K562 (cell line): ENCODE data around the gene MYBPHL. TPM values are rescaled to one million over a fixed set of nuclear protein-coding genes. Genes with fewer than 3 reads are reported as not detected.
"Not testable (repeated sequence)": the region's sequence is repeated elsewhere in the genome, so short reads cannot be mapped to it uniquely, and the experiment has no call there.

Experiments used
- ATAC-seq: fragments of 200-7000 bp; cut with Tn5 transposase; 3 replicates; pipeline ENCODE4 v1.9.1; 2020; ENCODE audit warnings: moderate library complexity
- BruUV-seq: library from RNA; stranded (reverse); fragments of 400-500 nt; replicated peaks from 2 replicates; lab custom pipeline; 2021; lab: Mats Ljungman, UMichigan
- CTCF ChIA-PET: fragments of 300-600 bp; formaldehyde crosslinking; extraction: SDS; loops from one replicate; lab custom pipeline; 2021; ENCODE audit warnings: low intra/inter-chr PET ratio; lab: Yijun Ruan, JAX
- POLR2A ChIA-PET: fragments of 300-600, 350-650 bp; sonication (Branson Sonifier 250); formaldehyde crosslinking; extraction: SDS; loops from one replicate; lab custom pipeline; 2021; ENCODE audit warnings: antibody characterized with exemption, inconsistent platforms; lab: Yijun Ruan, JAX
- DNase-seq, 4 experiments: peaks; one replicate each; pipeline versions ENCODE4 v3.0.0 to v3.0.0-alpha.2; 2011 to 2018; ENCODE audit warnings: low spot score in 3 of 4, mixed read lengths in 3 of 4; ENCODE audit errors: extremely low read depth in 1 of 4
- FAIRE-seq: peaks from 2 replicates; lab custom pipeline; 2011; peaks lifted over from hg19 to GRCh38; lab: Jason Lieb, UNC
- H2AFZ ChIP-seq: 2 replicates; pipeline ENCODE4 v1.6.0; 2011; ENCODE audit warnings: low read depth, low read length, control low read depth, inconsistent platforms
- H3K27ac ChIP-seq: fragments of 200-600 bp; 3 replicates; pipeline ENCODE4 v1.8.0; 2011; ENCODE audit warnings: low read depth, mild to moderate bottlenecking, control low read depth, inconsistent platforms, low read length, moderate library complexity, mixed read lengths; ENCODE audit errors: extremely low read depth
- H3K27me3 ChIP-seq, 2 experiments: fragments of 300-600 bp in 1 of 2; 2 replicates in 1 of 2; 3 replicates in 1 of 2; pipeline versions ENCODE4 v1.6.0 to v1.8.0; 2011; ENCODE audit warnings: inconsistent platforms in 2 of 2, low read length in 2 of 2, mild to moderate bottlenecking in 1 of 2, mixed read lengths in 1 of 2, moderate library complexity in 1 of 2; ENCODE audit not compliant: control insufficient read depth in 2 of 2, insufficient read depth in 2 of 2
- H3K36me3 ChIP-seq: fragments of 300-600 bp; 3 replicates; pipeline ENCODE4 v1.8.0; 2011; ENCODE audit warnings: mild to moderate bottlenecking, low read length, inconsistent platforms; ENCODE audit not compliant: control insufficient read depth, insufficient read depth
- H3K4me1 ChIP-seq, 2 experiments: fragments of 200-600 bp in 1 of 2; replicated peaks in 1 of 2; 2 replicates in 1 of 2; 3 replicates in 1 of 2; pipeline versions ENCODE4 v1.5.1 to v1.8.0; 2011; ENCODE audit warnings: inconsistent platforms in 2 of 2, low read length in 2 of 2, mild to moderate bottlenecking in 1 of 2, mixed read lengths in 1 of 2, moderate library complexity in 1 of 2; ENCODE audit not compliant: control insufficient read depth in 2 of 2, insufficient read depth in 2 of 2
- H3K4me2 ChIP-seq: 2 replicates; pipeline ENCODE4 v1.6.1; 2011; ENCODE audit warnings: low read length, control low read depth, inconsistent platforms, mixed read lengths; ENCODE audit not compliant: insufficient read depth
- H3K4me3 ChIP-seq: fragments of 200-600 bp; sonication (generic), shearing (Covaris generic); 2 replicates; pipeline ENCODE4 v1.5.1; 2016; ENCODE audit warnings: control low read depth, inconsistent platforms
- H3K79me2 ChIP-seq: fragments of 200-600 bp; 3 replicates; pipeline ENCODE4 v1.8.0; 2011; ENCODE audit warnings: low read length, inconsistent platforms; ENCODE audit not compliant: control insufficient read depth, insufficient read depth
- H3K9ac ChIP-seq, 2 experiments: 2 replicates each; pipeline versions ENCODE4 v1.6.0 to v1.6.1; 2011; ENCODE audit warnings: low read depth in 2 of 2, low read length in 2 of 2, control low read depth in 1 of 2, inconsistent platforms in 1 of 2, mild to moderate bottlenecking in 1 of 2, mixed read lengths in 1 of 2; ENCODE audit not compliant: insufficient read depth in 1 of 2
- H3K9me1 ChIP-seq: one replicate; pipeline ENCODE4 v1.6.0; 2011; ENCODE audit warnings: inconsistent platforms, mild to moderate bottlenecking, low read length, moderate library complexity; ENCODE audit not compliant: control insufficient read depth, insufficient read depth
- H3K9me3 ChIP-seq: replicated peaks from 2 replicates; pipeline ENCODE4 v1.5.1; 2011; ENCODE audit warnings: low read depth, low read length, inconsistent platforms; ENCODE audit not compliant: control insufficient read depth, insufficient read depth
- H4K20me1 ChIP-seq: replicated peaks from 2 replicates; pipeline ENCODE4 v1.6.1; 2011; ENCODE audit warnings: low read length, inconsistent platforms, mixed read lengths; ENCODE audit not compliant: control insufficient read depth, insufficient read depth
- ATF3 ChIP-seq, 2 experiments: fragments of 450-650 bp in 1 of 2; sonication (generic) in 1 of 2; formaldehyde crosslinking in 1 of 2; IDR thresholded peaks in 1 of 2; conservative IDR thresholded peaks in 1 of 2; 2 replicates each; pipeline versions ENCODE4 v1.6.1 to v1.8.1; 2016 to 2023; ENCODE audit warnings: mild to moderate bottlenecking in 2 of 2, moderate library complexity in 2 of 2, inconsistent platforms in 1 of 2, missing genetic modification reagents in 1 of 2
- ATF7 ChIP-seq: fragments of 450-650 bp; IDR thresholded peaks from 2 replicates; pipeline ENCODE4 v1.7.1; 2014; ENCODE audit warnings: mild to moderate bottlenecking, moderate library complexity
- CEBPG ChIP-seq, 3 experiments: fragments of 200-800 bp in 1 of 3; sonication (Bioruptor generic) in 1 of 3; sonication (generic) in 1 of 3; formaldehyde crosslinking in 1 of 3; IDR thresholded peaks in 2 of 3; conservative IDR thresholded peaks in 1 of 3; 2 replicates each; pipeline versions ENCODE4 v1.6.1 to v1.8.0; 2016 to 2022; ENCODE audit warnings: missing compliant biosample characterization in 2 of 3, missing genetic modification characterization in 2 of 3, mild to moderate bottlenecking in 1 of 3, missing genetic modification reagents in 1 of 3
- NR2C1 ChIP-seq, 2 experiments: fragments of 450-650 bp; IDR thresholded peaks; 2 replicates each; pipeline ENCODE4 v1.6.1; 2017; ENCODE audit warnings: mild to moderate bottlenecking in 2 of 2, antibody characterized with exemption in 1 of 2, inconsistent platforms in 1 of 2, missing compliant biosample characterization in 1 of 2, missing genetic modification characterization in 1 of 2
- RFX1 ChIP-seq: fragments of 450-650 bp; IDR thresholded peaks from 2 replicates; pipeline ENCODE4 v1.6.1; 2016; ENCODE audit warnings: mild to moderate bottlenecking, moderate library complexity
- RNF219 ChIP-seq: fragments of 250-450 bp; sonication (Bioruptor Pico); IDR thresholded peaks from 2 replicates; pipeline ENCODE4 v1.5.0; 2022; ENCODE audit warnings: mild to moderate bottlenecking
- SAP30 ChIP-seq: fragments of 200-600 bp; sonication (generic); IDR thresholded peaks from 2 replicates; pipeline ENCODE4 v1.6.1; 2012; ENCODE audit warnings: borderline replicate concordance, low read depth, mild to moderate bottlenecking, moderate library complexity, low read length, control low read depth, inconsistent platforms; ENCODE audit not compliant: insufficient read depth, poor library complexity, severe bottlenecking
- SMAD4 ChIP-seq: fragments of 250-450 bp; sonication (Bioruptor Pico); conservative IDR thresholded peaks from 2 replicates; pipeline ENCODE4 v1.8.0; 2021; ENCODE audit warnings: inconsistent platforms, mild to moderate bottlenecking, moderate library complexity
- SRF ChIP-seq, 2 experiments: fragments of 250-450, 450-650 bp in 1 of 2; sonication (Bioruptor Pico) in 1 of 2; sonication (generic) in 1 of 2; formaldehyde crosslinking; IDR thresholded peaks; 2 replicates each; pipeline versions ENCODE4 v1.5.0 to v1.5.1; 2020 to 2022; ENCODE audit warnings: mild to moderate bottlenecking in 1 of 2, missing genetic modification reagents in 1 of 2
- TFE3 ChIP-seq: fragments of 450-650 bp; formaldehyde crosslinking; IDR thresholded peaks from 2 replicates; pipeline ENCODE4 v1.4.0; 2020; ENCODE audit warnings: mild to moderate bottlenecking, mixed read lengths
- TRIM24 ChIP-seq, 2 experiments: fragments of 450-650 bp; IDR thresholded peaks; 2 replicates each; pipeline ENCODE4 v1.6.1; 2016
- ZKSCAN3 ChIP-seq: fragments of 250-450 bp; sonication (Bioruptor Pico); IDR thresholded peaks from 2 replicates; pipeline ENCODE4 v1.4.0; 2020
- ZNF589 ChIP-seq: fragments of 200-800 bp; sonication (Bioruptor generic); IDR thresholded peaks from 2 replicates; pipeline ENCODE4 v1.6.1; 2016; ENCODE audit warnings: low read depth, missing genetic modification characterization, missing compliant biosample characterization
- WGBS: fragments of 100-300 bp; shearing (Covaris generic); methylation state at CpG from one replicate; pipeline ENCODE4 v1.1.6; 2016; ENCODE audit warnings: low coverage, mixed read lengths; ENCODE audit not compliant: insufficient coverage; ENCODE audit errors: missing lambda C conversion rate; 5-methylcytosine and 5-hydroxymethylcytosine counted together
- in situ Hi-C: fragments of 300-500 bp; cut with MboI; formaldehyde crosslinking; loops from 4 replicates; pipeline ENCODE4 v1.15.0; 2018; ENCODE audit warnings: inconsistent platforms, mixed read lengths
- intact Hi-C: fragments of 100-400 bp; cut with micrococcal nuclease; formaldehyde crosslinking; loops from 2 replicates; pipeline ENCODE4 v1.14.2; 2022
- polyA plus RNA-seq, 8 experiments: library from polyadenylated mRNA; depleted of rRNA in 4 of 8; stranded (reverse) in 5 of 8; unstranded in 3 of 8; fragments of >200 nt; fragmentation: Nextera tagmentation in 2 of 8; fragmentation: Illumina TruSeq in 1 of 8; extraction: Ambion mirVana in 2 of 8; extraction: Trizol in 1 of 8; gene quantifications; 2 replicates each; pipeline versions ENCODE4 v1.2.1 to v1.2.3, GENCODE V29; 2011 to 2014; ENCODE audit warnings: inconsistent platforms in 1 of 8, missing spikeins in 1 of 8
- total RNA-seq, 7 experiments: library from RNA; depleted of rRNA in 6 of 7; stranded (reverse); fragments of >200 nt in 6 of 7; fragmentation: Illumina TruSeq in 2 of 7; extraction: Trizol in 2 of 7; gene quantifications; 2 replicates each; pipeline versions ENCODE4 v1.2.1 to v1.2.3, GENCODE V29; 2011 to 2021; ENCODE audit warnings: low replicate concordance in 1 of 7

MYBPHL gene
- total and polyA plus RNA-seq, 9 of the 15 experiments (the other 6 are each of a cell fraction or from before 2014, with no cell fraction given), result 0.20 to 1.9 (median 0.33) TPM

- TF ChIP-seq SAP30, result no peak
- no peak for TF ChIP-seq RNF219 (CRISPR knock-in tag)
- no peak for TF ChIP-seq ZKSCAN3 (CRISPR knock-in tag)
Measured at GRCh38 chr1:109290137-109290536, 16.7 kb downstream of the MYBPHL start (continued).

- H3K4me3 ChIP-seq; ATAC-seq; FAIRE-seq; POLR2A ChIA-PET; H3K9me1 ChIP-seq; H2AFZ ChIP-seq; H3K9me3 ChIP-seq; H3K27me3 ChIP-seq; H3K9ac ChIP-seq; H3K4me2 ChIP-seq; BruUV-seq; DNase-seq; intact Hi-C loops; H4K20me1 ChIP-seq; in situ Hi-C loops; H3K27ac ChIP-seq; CTCF ChIA-PET; H3K36me3 ChIP-seq; TF ChIP-seq ATF3 (CRISPR knock-in tag; conservative IDR thresholded peaks at IDR 0.05); NR2C1 (IDR thresholded peaks at IDR 0.05): not testable (repeated sequence)
- WGBS, result 63% methylated on average over 5 of the region's 5 CpGs
- peaks cover 21% of the 10 kb centered on the region for H3K79me2 ChIP-seq
- peaks cover 28 to 31% of the 10 kb centered on the region in 2 experiments for H3K4me1 ChIP-seq
- TF ChIP-seq TFE3 (CRISPR knock-in tag) (0 out of 2 replicates have a peak, but pooled peaks have one; percentile 7), ZNF589 (CRISPR knock-in tag) (peak; percentile 39; the same call in 1 of the 2 replicates), ATF3 (IDR thresholded peaks at IDR 0.05) (peak; percentile 76), TRIM24 (IDR thresholded peaks at IDR 0.05) (peak; percentile 68 to 71; a peak in 2 of 4 replicates), RFX1 (peak; percentile 80), CEBPG (CRISPR knock-in tag; IDR thresholded peaks at IDR 0.05) (peak; percentile 72), CEBPG (tag; conservative IDR thresholded peaks at IDR 0.05 in 1 of 2, IDR thresholded peaks at IDR 0.05 in 1 of 2) (peak in 1 of 2 experiments; percentile 79; a peak in 2 of 4 replicates), NR2C1 (tag; IDR thresholded peaks at IDR 0.05) (0 out of 2 replicates have a peak, but pooled peaks have one; percentile 15), SRF (CRISPR knock-in tag; IDR thresholded peaks at IDR 0.05) (peak in 1 of 2 experiments; percentile 78; a peak in 2 of 4 replicates), SMAD4 (CRISPR knock-in tag) (0 out of 2 replicates have a peak, but pooled peaks have one; percentile 16), ATF7 (peak; percentile 75; the same call in 1 of the 2 replicates)
Measured at GRCh38 chr1:109286762-109287161, 20.0 kb downstream of the MYBPHL start.
